H9 (cell line): ENCODE results near the gene MEGF9. TPM values are rescaled to one million over a fixed set of nuclear protein-coding genes. Genes with fewer than 3 reads are reported as not detected.

ENCODE experiments used
- DNase-seq: peaks from one replicate; pipeline ENCODE4 v3.0.0-alpha.2; 2017
- H2AFZ ChIP-seq: one replicate; pipeline ENCODE4 v1.6.1; 2013; ENCODE audit warnings: mild to moderate bottlenecking, low read length, control low read depth, moderate library complexity
- H2AK5ac ChIP-seq: 2 replicates; pipeline ENCODE4 v1.6.1; 2013; ENCODE audit warnings: low read length, control low read depth, mixed read lengths; ENCODE audit not compliant: insufficient read length
- H2BK120ac ChIP-seq: one replicate; pipeline ENCODE4 v1.6.1; 2013; ENCODE audit warnings: low read depth, mild to moderate bottlenecking, low read length, control low read depth, inconsistent platforms; ENCODE audit not compliant: poor library complexity, severe bottlenecking
- H2BK12ac ChIP-seq: 2 replicates; pipeline ENCODE4 v1.6.1; 2013; ENCODE audit warnings: low read length, control low read depth, mixed read lengths, low read depth; ENCODE audit not compliant: insufficient read length
- H2BK15ac ChIP-seq: 2 replicates; pipeline ENCODE4 v1.6.1; 2013; ENCODE audit warnings: low read depth, low read length, control low read depth
- H2BK20ac ChIP-seq: one replicate; pipeline ENCODE4 v1.6.1; 2013; ENCODE audit warnings: low read depth, mild to moderate bottlenecking, low read length, control low read depth, inconsistent platforms; ENCODE audit not compliant: poor library complexity, severe bottlenecking
- H2BK5ac ChIP-seq: 2 replicates; pipeline ENCODE4 v1.6.1; 2013; ENCODE audit warnings: low read length, control low read depth, mixed read lengths; ENCODE audit not compliant: insufficient read length
- H3K14ac ChIP-seq: 2 replicates; pipeline ENCODE4 v1.6.1; 2013; ENCODE audit warnings: low read length, control low read depth; ENCODE audit not compliant: insufficient read depth
- H3K18ac ChIP-seq: 2 replicates; pipeline ENCODE4 v1.6.1; 2013; ENCODE audit warnings: low read depth, mild to moderate bottlenecking, mixed read lengths, low read length, control low read depth; ENCODE audit not compliant: insufficient read length
- H3K23ac ChIP-seq: 2 replicates; pipeline ENCODE4 v1.6.1; 2013; ENCODE audit warnings: low read length, control low read depth, mixed read lengths, low read depth; ENCODE audit not compliant: insufficient read length
- H3K23me2 ChIP-seq: 2 replicates; pipeline ENCODE4 v1.6.1; 2013; ENCODE audit warnings: low read depth, mild to moderate bottlenecking, mixed read lengths, low read length, control low read depth; ENCODE audit not compliant: insufficient read length, poor library complexity, severe bottlenecking
- H3K27ac ChIP-seq: 2 replicates; pipeline ENCODE4 v1.5.1; 2013; ENCODE audit warnings: low read length, control low read depth, mixed read lengths, low read depth; ENCODE audit not compliant: insufficient read length
- H3K27me3 ChIP-seq: 2 replicates; pipeline ENCODE4 v1.6.1; 2013; ENCODE audit warnings: low read length, control low read depth, inconsistent platforms; ENCODE audit not compliant: insufficient read depth
- H3K4ac ChIP-seq: 2 replicates; pipeline ENCODE4 v1.6.1; 2013; ENCODE audit warnings: low read depth, mild to moderate bottlenecking, control low read depth, inconsistent platforms, low read length, moderate library complexity
- H3K4me1 ChIP-seq: 2 replicates; pipeline ENCODE4 v1.6.1; 2013; ENCODE audit warnings: low read length, control low read depth, inconsistent platforms; ENCODE audit not compliant: insufficient read depth
- H3K4me2 ChIP-seq: 2 replicates; pipeline ENCODE4 v1.6.1; 2013; ENCODE audit warnings: low read length, control low read depth, mixed read lengths; ENCODE audit not compliant: insufficient read length, insufficient read depth
- H3K56ac ChIP-seq: 2 replicates; pipeline ENCODE4 v1.6.1; 2013; ENCODE audit warnings: low read depth, mild to moderate bottlenecking, mixed read lengths, low read length, control low read depth; ENCODE audit not compliant: insufficient read length
- H3K79me1 ChIP-seq: 2 replicates; pipeline ENCODE4 v1.6.1; 2013; ENCODE audit warnings: low read depth, mild to moderate bottlenecking, moderate library complexity, low read length, control low read depth, inconsistent platforms; ENCODE audit not compliant: insufficient read depth, poor library complexity, severe bottlenecking
- H3K79me2 ChIP-seq: 2 replicates; pipeline ENCODE4 v1.6.1; 2013; ENCODE audit warnings: low read length, control low read depth, inconsistent platforms; ENCODE audit not compliant: insufficient read depth
- H3K9ac ChIP-seq: 2 replicates; pipeline ENCODE4 v1.6.1; 2013; ENCODE audit warnings: low read length, control low read depth, mixed read lengths; ENCODE audit not compliant: insufficient read length; ENCODE audit errors: extremely low read depth
- H3K9me3 ChIP-seq: one replicate; pipeline ENCODE4 v1.6.1; 2013; ENCODE audit warnings: low read depth, low read length, inconsistent platforms; ENCODE audit not compliant: control insufficient read depth
- H3T11ph ChIP-seq: one replicate; pipeline ENCODE4 v1.6.1; 2013; ENCODE audit warnings: mild to moderate bottlenecking, low read length, control low read depth, inconsistent platforms
- H4K20me1 ChIP-seq: one replicate; pipeline ENCODE4 v1.6.1; 2013; ENCODE audit not compliant: control insufficient read depth, insufficient read length, insufficient read depth
- H4K5ac ChIP-seq: 2 replicates; pipeline ENCODE4 v1.6.1; 2013; ENCODE audit warnings: low read depth, mild to moderate bottlenecking, mixed read lengths, low read length, control low read depth; ENCODE audit not compliant: insufficient read length
- H4K8ac ChIP-seq: replicated peaks from 2 replicates; pipeline ENCODE4 v1.6.1; 2013; ENCODE audit warnings: low read length, control low read depth, mixed read lengths, low read depth; ENCODE audit not compliant: insufficient read length
- H4K91ac ChIP-seq: 2 replicates; pipeline ENCODE4 v1.6.1; 2013; ENCODE audit warnings: low read depth, mild to moderate bottlenecking, moderate library complexity, mixed read lengths, low read length, control low read depth; ENCODE audit not compliant: insufficient read length
- H3K27ac Mint-ChIP-seq, 3 experiments: 2 replicates in 2 of 3; 3 replicates in 1 of 3; pipeline ENCODE4 v1.8.0; 2020 to 2021; ENCODE audit warnings: mixed read lengths in 3 of 3, mild to moderate bottlenecking in 1 of 3, moderate library complexity in 1 of 3
- H3K27me3 Mint-ChIP-seq: 2 replicates; pipeline ENCODE4 v1.8.0; 2021; ENCODE audit warnings: low read depth, mild to moderate bottlenecking, moderate library complexity, mixed read lengths
- H3K36me3 Mint-ChIP-seq, 3 experiments: 2 replicates in 2 of 3; 3 replicates in 1 of 3; pipeline ENCODE4 v1.8.0; 2020 to 2021; ENCODE audit warnings: low read depth in 3 of 3, mixed read lengths in 3 of 3; ENCODE audit not compliant: insufficient read depth in 1 of 3
- H3K4me1 Mint-ChIP-seq, 2 experiments: 2 replicates each; pipeline ENCODE4 v1.8.0; 2020; ENCODE audit warnings: mixed read lengths in 2 of 2
- H3K4me3 Mint-ChIP-seq, 2 experiments: 2 replicates in 1 of 2; 3 replicates in 1 of 2; pipeline ENCODE4 v1.8.0; 2020 to 2021; ENCODE audit warnings: mild to moderate bottlenecking in 2 of 2, mixed read lengths in 2 of 2, moderate library complexity in 1 of 2
- H3K9me3 Mint-ChIP-seq, 2 experiments: 2 replicates in 1 of 2; 3 replicates in 1 of 2; pipeline ENCODE4 v1.8.0; 2020; ENCODE audit warnings: mild to moderate bottlenecking in 2 of 2, mixed read lengths in 2 of 2, moderate library complexity in 1 of 2
- WGBS: extraction: QIAGEN DNeasy Blood & Tissue Kit; methylation state at CpG from one replicate; pipeline ENCODE4 v1.1.7; 2013; ENCODE audit warnings: missing lambda C conversion rate, low lambda C conversion rate, mixed read lengths; ENCODE audit not compliant: insufficient read length; ENCODE audit errors: extremely low coverage; 5-methylcytosine and 5-hydroxymethylcytosine counted together
- total RNA-seq: library from RNA; stranded (reverse); gene quantifications from 2 replicates; pipeline ENCODE4 v1.2.1, GENCODE V29; 2021
- TF ChIP-seq, protein P1 (sequence below): fragments of 200-600 bp; sonication (generic); conservative IDR thresholded peaks from 3 replicates; pipeline ENCODE4 v1.8.0; 2021; ENCODE audit warnings: antibody characterized with exemption, mild to moderate bottlenecking

Gene MEGF9
- total RNA-seq, 1 experiment from 2014 or later = 0.94 TPM

GRCh38 chr9:120648581-120649197, 65.6 kb downstream of the MEGF9 start:
- Histone ChIP-seq H3K56ac (no peak overlapping the region), H3T11ph (no peak overlapping the region), H4K8ac (no peak overlapping the region), H3K4ac (no peak overlapping the region), H2AK5ac (no peak overlapping the region), H3K27me3 (no peaks in the 10 kb centered on the region), H2BK120ac (no peak overlapping the region), H2BK12ac (no peak overlapping the region), H3K18ac (no peak overlapping the region), H3K23me2 (no peaks in the 10 kb centered on the region), H3K79me1 (no peaks in the 10 kb centered on the region), H3K9ac (no peak overlapping the region), H3K23ac (no peak overlapping the region), H2AFZ (no peak overlapping the region), H3K27ac (no peak overlapping the region), H3K4me2 (no peak overlapping the region), H2BK20ac (no peak overlapping the region), H3K9me3 (no peaks in the 10 kb centered on the region), H2BK5ac (no peak overlapping the region), H4K91ac (no peak overlapping the region), H3K14ac (no peak overlapping the region), H2BK15ac (no peak overlapping the region), H3K4me1 (no peaks in the 10 kb centered on the region), H3K79me2 (no peaks in the 10 kb centered on the region), H4K20me1 (no peaks in the 10 kb centered on the region), H4K5ac (no peak overlapping the region)
- Mint-ChIP-seq H3K27ac (no peak overlapping the region), H3K9me3 (no peaks in the 10 kb centered on the region), H3K4me3 (no peak overlapping the region), H3K36me3 (no peaks in the 10 kb centered on the region), H3K4me1 (peaks cover 0 to 9% of the 10 kb centered on the region in 2 experiments; a peak in 2 of 4 replicates), H3K27me3 (no peaks in the 10 kb centered on the region)
- TF ChIP-seq, protein P1, sequence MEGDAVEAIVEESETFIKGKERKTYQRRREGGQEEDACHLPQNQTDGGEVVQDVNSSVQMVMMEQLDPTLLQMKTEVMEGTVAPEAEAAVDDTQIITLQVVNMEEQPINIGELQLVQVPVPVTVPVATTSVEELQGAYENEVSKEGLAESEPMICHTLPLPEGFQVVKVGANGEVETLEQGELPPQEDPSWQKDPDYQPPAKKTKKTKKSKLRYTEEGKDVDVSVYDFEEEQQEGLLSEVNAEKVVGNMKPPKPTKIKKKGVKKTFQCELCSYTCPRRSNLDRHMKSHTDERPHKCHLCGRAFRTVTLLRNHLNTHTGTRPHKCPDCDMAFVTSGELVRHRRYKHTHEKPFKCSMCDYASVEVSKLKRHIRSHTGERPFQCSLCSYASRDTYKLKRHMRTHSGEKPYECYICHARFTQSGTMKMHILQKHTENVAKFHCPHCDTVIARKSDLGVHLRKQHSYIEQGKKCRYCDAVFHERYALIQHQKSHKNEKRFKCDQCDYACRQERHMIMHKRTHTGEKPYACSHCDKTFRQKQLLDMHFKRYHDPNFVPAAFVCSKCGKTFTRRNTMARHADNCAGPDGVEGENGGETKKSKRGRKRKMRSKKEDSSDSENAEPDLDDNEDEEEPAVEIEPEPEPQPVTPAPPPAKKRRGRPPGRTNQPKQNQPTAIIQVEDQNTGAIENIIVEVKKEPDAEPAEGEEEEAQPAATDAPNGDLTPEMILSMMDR = no peak
- no peak for DNase-seq
- no CpG with 5 or more reads among the region's 3 CpGs for WGBS
